NAMALWA (cell line): ENCODE measurements around the gene RGS9BP.
A peak's percentile ranks its signal among the peaks of the same experiment; 100 is the strongest.
"Not testable (repeated sequence)": the region's sequence is repeated elsewhere in the genome, so short reads cannot be mapped to it uniquely, and the experiment has no call there.

Source experiments
- DNase-seq: peaks from one replicate; pipeline ENCODE4 v3.0.0-alpha.2; 2015; ENCODE audit warnings: low spot score

RGS9BP gene

DNA sequence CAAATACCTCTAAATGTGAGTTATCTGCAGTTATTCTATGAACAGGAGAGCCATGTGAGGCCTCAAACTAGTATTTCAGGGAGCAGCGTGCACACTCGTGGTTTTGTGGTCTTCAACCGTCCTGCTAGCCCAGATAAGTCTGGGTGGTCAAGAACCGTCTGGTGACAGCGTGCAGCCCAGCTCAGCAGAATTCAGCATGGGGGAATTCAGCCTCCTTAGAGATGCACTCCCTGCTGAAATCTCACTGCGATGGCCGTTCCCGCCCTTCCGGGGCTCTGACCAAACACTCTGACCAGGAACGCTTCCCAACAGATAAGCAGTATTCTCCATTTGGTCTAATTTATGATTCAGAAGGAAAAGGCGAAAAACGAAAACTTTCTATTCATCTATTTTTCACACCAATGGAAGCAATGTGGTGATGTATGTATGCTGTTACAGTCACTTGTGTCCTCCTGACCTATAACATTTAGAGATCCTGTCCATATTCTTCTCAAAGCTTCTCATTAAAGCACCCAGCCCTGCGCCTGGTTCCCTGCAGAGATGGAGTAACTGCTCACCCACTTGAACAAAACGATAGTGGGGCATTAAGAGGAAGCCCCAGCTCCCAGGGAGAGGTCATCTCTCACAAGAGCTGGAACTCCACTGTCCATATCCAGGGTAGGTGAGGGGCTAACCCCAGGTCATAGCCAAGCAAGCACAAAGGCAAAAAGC, 3.6 kb upstream of the RGS9BP start:
- no peak for DNase-seq

DNA sequence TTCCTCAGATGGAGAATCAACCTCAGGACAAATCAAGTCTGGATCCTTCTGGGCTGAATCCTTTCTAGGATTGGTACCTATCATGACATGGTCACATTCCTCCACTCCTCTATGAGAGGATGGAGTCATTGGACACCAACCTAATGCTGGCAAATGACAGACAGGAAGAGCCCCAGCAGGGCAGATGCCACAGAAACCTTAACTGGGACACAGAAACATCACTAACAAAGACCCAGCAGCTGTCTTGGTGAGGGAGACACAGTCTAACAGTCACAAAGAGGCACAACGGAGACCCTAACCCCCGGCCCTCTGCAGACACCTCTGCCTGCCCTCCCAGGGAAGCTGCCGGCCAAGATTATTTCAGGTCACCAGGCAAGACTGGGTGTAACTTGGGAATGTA, 2.8 kb upstream of the RGS9BP start:
- DNase-seq, result no peak

DNA sequence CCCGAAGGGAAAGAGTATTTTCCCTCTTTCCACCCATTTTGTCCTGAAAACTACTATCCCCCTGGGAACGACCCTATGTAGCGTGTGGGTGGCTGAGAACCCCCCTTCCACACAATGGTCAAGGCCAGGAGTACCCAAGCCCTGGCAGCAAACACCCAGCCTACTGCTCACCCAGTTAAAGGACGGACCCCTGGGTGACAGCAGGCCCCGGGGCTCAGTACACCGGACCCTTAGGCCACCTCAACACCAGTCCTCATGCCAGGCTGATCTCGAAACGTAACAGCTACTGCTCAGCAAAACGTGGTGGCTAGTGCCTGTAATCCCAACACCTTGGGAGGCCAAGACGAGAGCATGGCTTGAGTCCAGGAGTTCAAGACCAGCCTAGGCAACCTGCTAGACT, 2.1 kb upstream of the RGS9BP start:
- no peak for DNase-seq

GRCh38 chr19:32674153-32674930, 1.3 kb upstream of the RGS9BP start:
- peak; percentile 18 for DNase-seq

DNA sequence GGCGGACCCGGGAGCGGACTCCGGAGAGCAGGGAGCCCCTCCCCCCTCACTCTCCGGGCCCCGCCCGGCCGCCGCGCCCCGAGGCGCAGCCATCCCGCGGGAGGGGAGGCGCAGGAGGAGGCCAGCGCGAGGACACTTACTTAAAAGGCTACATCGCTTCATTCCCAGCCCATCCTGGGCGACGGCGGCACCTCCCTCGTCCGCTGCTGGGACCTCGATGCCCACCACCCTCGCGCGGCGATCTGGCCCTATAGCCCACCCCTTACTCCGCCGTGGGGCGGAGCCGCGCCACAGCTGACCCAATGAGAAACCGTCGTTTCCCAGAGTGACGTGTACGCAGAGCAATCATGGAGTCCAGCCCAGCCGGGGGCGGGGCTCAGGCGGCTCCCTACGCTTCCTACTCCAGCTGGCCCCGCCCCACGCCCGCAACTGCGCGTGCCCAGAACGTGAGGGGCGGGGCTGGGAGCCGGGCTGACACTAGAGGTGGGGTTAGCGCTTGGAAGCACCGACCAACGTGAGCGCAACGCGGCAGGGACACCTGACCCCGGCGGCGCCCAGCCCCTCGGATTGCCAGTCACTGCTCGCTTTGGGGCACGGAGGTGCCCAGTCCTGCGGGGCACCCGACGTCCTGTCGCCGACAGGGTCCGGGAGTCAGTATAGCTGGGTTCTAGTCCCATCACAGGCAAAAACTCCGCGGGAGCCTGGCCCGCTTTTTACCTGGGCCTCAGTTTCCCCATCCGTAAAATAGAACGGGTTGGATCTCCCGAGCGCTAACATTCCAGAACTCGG, 523 bp upstream of the RGS9BP start, which contains the start of gene ANKRD27:
Gene ANKRD27 (minus strand): TSS at position 250 of the 789 bp plus-strand sequence. CDS start 16,165 bp downstream, outside the sequence.
- DNase-seq, result peak; percentile 99

DNA sequence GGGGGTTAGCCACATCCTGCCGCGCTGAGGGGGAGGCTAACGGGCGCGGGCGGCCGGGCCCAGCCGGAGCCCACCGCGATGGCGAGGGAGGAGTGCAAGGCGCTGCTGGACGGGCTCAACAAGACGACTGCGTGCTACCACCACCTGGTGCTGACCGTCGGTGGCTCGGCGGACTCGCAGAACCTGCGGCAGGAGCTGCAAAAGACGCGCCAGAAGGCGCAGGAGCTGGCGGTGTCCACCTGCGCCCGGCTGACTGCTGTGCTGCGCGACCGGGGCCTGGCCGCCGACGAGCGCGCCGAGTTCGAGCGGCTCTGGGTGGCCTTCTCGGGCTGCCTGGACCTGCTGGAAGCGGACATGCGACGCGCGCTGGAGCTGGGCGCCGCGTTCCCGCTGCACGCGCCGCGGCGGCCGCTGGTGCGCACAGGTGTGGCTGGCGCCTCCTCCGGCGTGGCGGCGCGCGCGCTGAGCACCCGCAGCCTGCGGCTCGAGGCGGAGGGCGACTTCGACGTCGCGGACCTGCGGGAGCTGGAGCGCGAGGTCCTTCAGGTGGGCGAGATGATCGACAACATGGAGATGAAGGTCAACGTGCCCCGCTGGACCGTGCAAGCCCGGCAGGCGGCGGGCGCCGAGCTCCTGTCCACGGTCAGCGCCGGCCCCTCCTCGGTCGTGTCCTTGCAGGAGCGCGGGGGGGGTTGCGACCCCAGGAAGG, 692 bp downstream of the RGS9BP start:
- DNase-seq, result no peak

GRCh38 chr19:32676895-32677359, 1.3 kb downstream of the RGS9BP start:
- DNase-seq, result no peak

DNA sequence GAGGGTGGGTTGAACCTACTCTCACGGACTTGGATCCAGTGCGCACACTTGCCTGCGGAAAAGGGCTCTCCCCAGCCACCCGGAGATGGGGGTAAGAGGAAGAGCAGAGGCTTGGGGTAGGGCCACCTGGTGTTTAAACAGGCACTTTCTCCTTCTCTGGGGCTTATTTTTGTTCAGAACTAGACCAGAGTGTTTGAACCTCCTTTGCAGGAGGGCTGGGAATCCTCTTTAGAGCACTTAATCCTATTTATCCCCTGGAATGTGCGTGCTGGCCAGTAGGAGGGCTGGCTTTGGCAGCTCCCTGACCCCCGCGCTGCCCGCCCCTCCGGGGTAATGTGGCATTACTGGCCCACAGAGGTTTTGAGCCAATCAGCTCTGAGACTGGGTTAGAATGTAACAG, 2.0 kb downstream of the RGS9BP start:
- DNase-seq, result no peak

DNA sequence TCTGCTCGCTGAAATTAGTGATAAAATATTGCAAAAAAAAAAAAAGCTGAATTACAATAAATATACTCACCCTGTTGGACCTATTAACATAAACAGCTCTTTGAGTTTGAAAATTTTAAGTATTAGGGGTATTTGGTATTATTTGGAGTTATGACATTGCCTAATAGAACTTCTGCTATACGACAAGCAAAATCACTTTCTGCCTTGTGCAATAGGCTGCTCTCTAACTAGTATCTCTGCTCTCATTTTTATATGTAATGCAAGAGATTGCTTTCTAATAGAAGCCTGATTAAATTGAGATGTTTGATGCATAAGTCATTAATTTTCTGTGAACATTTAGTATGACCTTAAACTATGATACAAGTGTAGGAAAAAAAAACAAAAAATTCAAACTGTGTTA, 5.3 kb downstream of the RGS9BP start:
- DNase-seq, result no peak

- DNase-seq, result no peak
These were observed 6.7 kb downstream of the RGS9BP start for GRCh38 chr19:32682317-32682716.

DNA sequence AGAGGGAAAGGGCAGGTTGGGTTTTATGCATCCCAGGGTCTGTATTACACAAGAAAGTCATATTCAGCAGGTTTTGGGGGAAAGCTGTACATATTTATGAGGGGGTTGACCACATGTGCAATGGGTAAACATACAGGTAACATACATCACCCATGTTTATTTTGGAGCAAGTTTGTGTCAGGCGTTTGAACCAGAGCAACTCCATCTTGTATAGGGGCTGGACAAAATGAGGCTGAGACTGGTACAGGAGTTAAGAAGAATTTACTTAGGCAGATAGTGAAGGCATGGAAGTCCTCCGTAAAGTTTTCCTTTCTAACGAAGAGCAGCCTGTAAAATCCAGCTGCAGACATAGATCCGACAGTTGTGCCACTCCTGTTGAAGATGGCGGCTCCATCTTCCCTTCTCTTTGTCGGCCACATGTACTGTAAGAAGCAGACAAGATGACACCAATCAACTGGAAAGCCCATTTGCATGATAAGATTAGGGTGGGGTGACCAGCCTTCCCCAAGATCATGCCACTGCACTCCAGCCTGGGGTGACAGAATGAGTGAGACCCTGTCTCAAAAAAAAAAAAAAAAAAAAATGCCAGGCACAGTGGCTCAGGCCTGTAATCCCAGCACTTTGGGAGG, 11.3 kb downstream of the RGS9BP start:
- DNase-seq, result no peak

DNA sequence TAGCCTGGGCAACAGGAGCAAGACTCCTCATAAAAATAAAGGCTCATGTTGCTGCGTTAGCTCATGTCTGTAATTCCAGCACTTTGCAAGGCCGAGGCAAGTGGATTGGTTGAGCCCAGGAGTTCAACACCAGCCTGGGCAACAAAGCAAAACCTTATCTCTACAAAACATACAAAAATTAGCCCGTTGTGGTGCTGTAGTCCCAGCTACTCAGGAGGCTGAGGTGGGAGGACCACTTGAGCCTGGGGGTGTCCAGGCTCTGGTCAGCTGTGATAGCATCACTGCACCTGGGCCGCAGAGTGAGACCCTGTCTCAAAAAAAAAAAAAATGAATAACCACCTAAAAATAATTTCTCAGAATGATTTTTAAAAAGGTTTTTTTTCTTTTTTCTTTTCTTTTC, 12.0 kb downstream of the RGS9BP start:
- DNase-seq, result no peak

- DNase-seq, result no peak
These were observed 12.7 kb downstream of the RGS9BP start for GRCh38 chr19:32688311-32688710.

DNA sequence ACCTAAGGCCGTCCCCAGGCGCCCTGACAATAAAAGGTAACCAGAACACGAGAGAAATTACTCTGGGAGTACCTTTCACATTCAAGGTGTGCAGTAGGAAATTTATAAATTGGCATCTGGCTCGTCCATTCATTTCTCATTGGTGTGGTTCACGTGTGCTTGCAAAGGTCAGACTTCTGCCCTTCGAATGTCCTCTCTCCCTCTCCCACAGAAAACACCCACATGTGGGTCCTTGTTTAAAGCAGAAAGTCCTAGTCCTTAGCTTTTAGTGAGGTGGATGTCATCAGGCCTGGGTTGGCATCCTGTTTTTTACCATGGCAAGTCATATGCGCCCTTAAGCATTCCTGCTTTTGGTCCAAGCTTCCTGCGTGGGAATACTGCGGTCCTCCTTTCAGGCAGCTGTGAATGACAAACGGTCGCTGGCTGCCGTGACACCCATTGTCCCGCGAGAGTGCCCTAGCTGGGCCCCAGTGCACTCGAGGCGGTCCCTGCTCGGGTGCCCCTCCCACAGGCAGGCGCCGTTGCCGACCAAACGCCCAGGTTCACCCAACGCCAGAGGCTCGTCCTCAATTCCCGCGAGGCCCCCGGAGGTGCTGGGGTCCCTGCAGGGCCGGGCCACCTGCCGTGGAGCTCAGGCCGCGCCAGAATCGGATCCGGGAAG, 15.8 kb downstream of the RGS9BP start, which contains the start of gene NUDT19:
Gene NUDT19 (plus strand): TSS at position 531 of the 661 bp plus-strand sequence. CDS start 140 bp downstream, outside the sequence.
- peak; percentile 80 for DNase-seq

- DNase-seq, result peak; percentile 32
These were observed 16.5 kb downstream of the RGS9BP start for GRCh38 chr19:32691952-32692726.

- DNase-seq, result no peak
These were observed 17.0 kb downstream of the RGS9BP start for GRCh38 chr19:32692727-32693061.

- peak; percentile 41 for DNase-seq
These were observed 17.8 kb downstream of the RGS9BP start for GRCh38 chr19:32693151-32694108.

GRCh38 chr19:32694316-32694715, 18.7 kb downstream of the RGS9BP start:
- DNase-seq, result not testable (repeated sequence)

- not testable (repeated sequence) for DNase-seq
These were observed 19.2 kb downstream of the RGS9BP start for GRCh38 chr19:32694851-32695250.
